SK-N-SH (cell line): ENCODE results near the gene TMEM131L. TPM values are rescaled to one million over a fixed set of nuclear protein-coding genes. Genes with fewer than 3 reads are reported as not detected.
"Not testable (repeated sequence)": the region's sequence is repeated elsewhere in the genome, so short reads cannot be mapped to it uniquely, and the experiment has no call there.

ENCODE experiments used
- CTCF ChIA-PET: fragments of 300-600, 350-600 bp; formaldehyde crosslinking; extraction: SDS; loops from one replicate; lab custom pipeline; 2021; lab: Yijun Ruan, JAX
- POLR2A ChIA-PET: fragments of 350-600 bp; sonication (Branson Sonifier 250); formaldehyde crosslinking; extraction: SDS; loops from one replicate; lab custom pipeline; 2020; ENCODE audit warnings: antibody characterized with exemption, inconsistent platforms; lab: Yijun Ruan, JAX
- DNase-seq: peaks from one replicate; pipeline ENCODE4 v3.0.0; 2012
- H2AFZ ChIP-seq: fragments of 200-600 bp; sonication (generic); 2 replicates; pipeline ENCODE4 v1.8.1; 2016; ENCODE audit warnings: antibody characterized with exemption, mild to moderate bottlenecking, low read depth
- H3F3A ChIP-seq: fragments of 200-600 bp; sonication (generic); replicated peaks from 2 replicates; pipeline ENCODE3; 2016; ENCODE audit warnings: antibody characterized with exemption, mild to moderate bottlenecking; ENCODE audit not compliant: insufficient read depth
- H3K27ac ChIP-seq, 2 experiments: fragments of 200-500 bp in 1 of 2; fragments of 200-600 bp in 1 of 2; sonication (Bioruptor generic) in 1 of 2; sonication (generic), shearing (Covaris generic) in 1 of 2; 2 replicates each; pipeline versions ENCODE4 v1.5.1 to v1.6.1; 2014 to 2016; ENCODE audit warnings: low read depth in 2 of 2, inconsistent platforms in 1 of 2, low read length in 1 of 2, mild to moderate bottlenecking in 1 of 2, mixed read lengths in 1 of 2
- H3K27me3 ChIP-seq: fragments of 200-600 bp; sonication (generic), shearing (Covaris generic); 2 replicates; pipeline ENCODE4 v1.6.1; 2016; ENCODE audit warnings: mixed run types; ENCODE audit not compliant: insufficient read depth
- H3K36me3 ChIP-seq, 2 experiments: fragments of 200-500 bp in 1 of 2; fragments of 200-600 bp in 1 of 2; sonication (Bioruptor generic) in 1 of 2; sonication (generic) in 1 of 2; replicated peaks in 1 of 2; 2 replicates each; pipeline versions ENCODE3 to v1.5.1; 2014 to 2016; ENCODE audit warnings: low read length in 1 of 2, mild to moderate bottlenecking in 1 of 2; ENCODE audit not compliant: insufficient read depth in 2 of 2, control insufficient read depth in 1 of 2
- H3K4me1 ChIP-seq, 2 experiments: fragments of 200-500 bp in 1 of 2; fragments of 200-600 bp in 1 of 2; sonication (Bioruptor generic) in 1 of 2; sonication (generic), shearing (Covaris generic) in 1 of 2; 2 replicates each; pipeline versions ENCODE4 v1.5.1 to v1.6.1; 2014 to 2016; ENCODE audit warnings: low read depth in 1 of 2, low read length in 1 of 2, mixed run types in 1 of 2; ENCODE audit not compliant: insufficient read depth in 2 of 2, control insufficient read depth in 1 of 2
- H3K4me2 ChIP-seq: fragments of 200-600 bp; sonication (generic), shearing (Covaris generic); 2 replicates; pipeline ENCODE4 v1.6.1; 2017; ENCODE audit warnings: mixed run types
- H3K4me3 ChIP-seq, 2 experiments: fragments of 200-500 bp in 1 of 2; fragments of 200-600 bp in 1 of 2; sonication (Bioruptor generic) in 1 of 2; sonication (generic), shearing (Covaris generic) in 1 of 2; 2 replicates each; pipeline versions ENCODE4 v1.5.1 to v1.8.1; 2014 to 2016; ENCODE audit warnings: low read depth in 2 of 2, inconsistent platforms in 1 of 2, low read length in 1 of 2, mild to moderate bottlenecking in 1 of 2, mixed read lengths in 1 of 2, moderate library complexity in 1 of 2
- H3K79me2 ChIP-seq: fragments of 200-600 bp; sonication (generic); 2 replicates; pipeline ENCODE4 v1.8.1; 2017; ENCODE audit warnings: mild to moderate bottlenecking; ENCODE audit not compliant: insufficient read depth
- H3K9ac ChIP-seq: fragments of 200-600 bp; sonication (generic); 2 replicates; pipeline ENCODE4 v1.6.1; 2017; ENCODE audit warnings: mixed run types
- H3K9me2 ChIP-seq: fragments of 200-600 bp; sonication (generic); 2 replicates; pipeline ENCODE4 v1.6.1; 2017; ENCODE audit warnings: mixed run types
- H3K9me3 ChIP-seq: fragments of 200-600 bp; sonication (generic); 2 replicates; pipeline ENCODE4 v1.6.1; 2017; ENCODE audit warnings: mixed run types, mild to moderate bottlenecking, moderate library complexity
- H4K20me1 ChIP-seq: fragments of 200-600 bp; sonication (generic); 2 replicates; pipeline ENCODE4 v1.6.1; 2017; ENCODE audit warnings: mild to moderate bottlenecking, mixed run types; ENCODE audit not compliant: insufficient read depth
- FOXJ3 ChIP-seq: sonication (generic); formaldehyde crosslinking; IDR thresholded peaks from 2 replicates; pipeline ENCODE4 v1.5.1; 2020; ENCODE audit warnings: mild to moderate bottlenecking, missing genetic modification reagents
- GATA2 ChIP-seq: sonication (generic); formaldehyde crosslinking; IDR thresholded peaks from 2 replicates; pipeline ENCODE4 v1.5.0; 2020; ENCODE audit warnings: mild to moderate bottlenecking, missing genetic modification reagents
- MAX ChIP-seq: IDR thresholded peaks from 2 replicates; pipeline ENCODE4 v1.4.0; 2012; ENCODE audit warnings: low read depth
- MEF2A ChIP-seq: IDR thresholded peaks from 2 replicates; pipeline ENCODE4 v1.4.0; 2012; ENCODE audit warnings: low read depth, borderline replicate concordance
- MXI1 ChIP-seq: IDR thresholded peaks from 2 replicates; pipeline ENCODE4 v1.6.1; 2012; ENCODE audit warnings: mild to moderate bottlenecking, low read depth, low read length, improper control_type of control experiment
- NFIC ChIP-seq: IDR thresholded peaks from 2 replicates; pipeline ENCODE4 v1.4.0; 2012; ENCODE audit warnings: borderline replicate concordance
- NRF1 ChIP-seq: IDR thresholded peaks from 2 replicates; pipeline ENCODE4 v1.6.1; 2012; ENCODE audit warnings: low read depth, mild to moderate bottlenecking, low read length
- PBX3 ChIP-seq: IDR thresholded peaks from 2 replicates; pipeline ENCODE4; 2012
- POLR2AphosphoS5 ChIP-seq: IDR thresholded peaks from 2 replicates; pipeline ENCODE4 v1.6.1; 2012; ENCODE audit warnings: low read depth, low read length
- RCOR1 ChIP-seq: fragments of 150-350 bp; IDR thresholded peaks from 2 replicates; pipeline ENCODE4 v1.6.1; 2017; ENCODE audit warnings: antibody characterized with exemption, low read length
- REST ChIP-seq: IDR thresholded peaks from 2 replicates; pipeline ENCODE4 v1.6.1; 2012; ENCODE audit warnings: mild to moderate bottlenecking, low read depth, low read length, moderate library complexity
- RFX5 ChIP-seq: IDR thresholded peaks from 2 replicates; pipeline ENCODE4 v1.6.1; 2012; ENCODE audit warnings: mild to moderate bottlenecking, improper control_type of control experiment, low read length
- SMC3 ChIP-seq: IDR thresholded peaks from 2 replicates; pipeline ENCODE4 v1.6.1; 2012; ENCODE audit warnings: low read depth, low read length, improper control_type of control experiment
- TEAD4 ChIP-seq: IDR thresholded peaks from 2 replicates; pipeline ENCODE4 v1.4.0; 2012; ENCODE audit warnings: mild to moderate bottlenecking, borderline replicate concordance; ENCODE audit not compliant: insufficient read depth
- YY1 ChIP-seq: IDR thresholded peaks from 2 replicates; pipeline ENCODE4 v1.4.0; 2012; ENCODE audit warnings: low read depth, mild to moderate bottlenecking
- ZBTB33 ChIP-seq: IDR thresholded peaks from 2 replicates; pipeline ENCODE4 v1.4.0; 2012; ENCODE audit warnings: low read depth, borderline replicate concordance
- WGBS: methylation state at CpG from one replicate; pipeline ENCODE4 v1.1.6; 2017; ENCODE audit warnings: low lambda C conversion rate; 5-methylcytosine and 5-hydroxymethylcytosine counted together
- polyA plus RNA-seq, 3 experiments: library from polyadenylated mRNA; depleted of rRNA; stranded (reverse); fragments of >200 nt; gene quantifications; 2 replicates each; pipeline ENCODE4 v1.2.3, GENCODE V29; 2012

The TMEM131L gene
- polyA plus RNA-seq, 1 of the 3 experiments (the other 2 are of a cell fraction): 6.2 TPM

- Histone ChIP-seq H3K4me1 (peaks cover 0 to 2% of the 10 kb centered on the region in 2 experiments; a peak in 1 of 4 replicates), H4K20me1 (no peaks in the 10 kb centered on the region), H3K4me3 (no peak overlapping the region), H3K9me3 (no peaks in the 10 kb centered on the region), H3K4me2 (no peak overlapping the region), H3K27me3 (no peaks in the 10 kb centered on the region), H3K9me2 (no peaks in the 10 kb centered on the region), H3K36me3 (no peaks in the 10 kb centered on the region), H3K27ac (no peak overlapping the region), H3K9ac (no peak overlapping the region), H3F3A (peaks cover 7% of the 10 kb centered on the region), H3K79me2 (no peaks in the 10 kb centered on the region), H2AFZ (no peak overlapping the region)
- ChIA-PET POLR2A (no interaction called here), CTCF (interaction anchor here (1.0 kb wide), 1 partner anchor 135 kb away, joined by 3 read pairs; no protein-coding TSS in a partner anchor)
- WGBS: 60% methylated on average over 1 of the region's 1 CpG
- DNase-seq: no peak
- TF ChIP-seq MAX: no peak
- no peak for TF ChIP-seq REST
- TF ChIP-seq MXI1: no peak
- TF ChIP-seq MEF2A: no peak
- TF ChIP-seq ZBTB33: no peak
- TF ChIP-seq PBX3: no peak
- TF ChIP-seq RFX5: no peak
- no peak for TF ChIP-seq RCOR1
- no peak for TF ChIP-seq NRF1
- no peak for TF ChIP-seq YY1
- no peak for TF ChIP-seq TEAD4
- TF ChIP-seq SMC3: no peak
- no peak for TF ChIP-seq POLR2AphosphoS5
- TF ChIP-seq NFIC: no peak
- TF ChIP-seq FOXJ3 (CRISPR knock-in tag): no peak
- TF ChIP-seq GATA2 (CRISPR knock-in tag): no peak
Measured at GRCh38 chr4:153458969-153459368, 7.2 kb upstream of the TMEM131L start.

- H3K36me3 ChIP-seq, H3F3A ChIP-seq, H3K9me2 ChIP-seq, H3K27me3 ChIP-seq, H3K27ac ChIP-seq, H3K4me2 ChIP-seq, H3K9ac ChIP-seq, H2AFZ ChIP-seq, CTCF ChIA-PET, H3K4me3 ChIP-seq, POLR2A ChIA-PET, DNase-seq, H3K9me3 ChIP-seq, H3K79me2 ChIP-seq, H4K20me1 ChIP-seq: not testable (repeated sequence)
- 85% methylated on average over 4 of the region's 4 CpGs for WGBS
- H3K4me1 ChIP-seq: peaks cover 12 to 13% of the 10 kb centered on the region in 2 experiments
Measured at GRCh38 chr4:153461549-153461948, 4.6 kb upstream of the TMEM131L start.
